ENCODE data around the gene DIAPH1.

DNA sequence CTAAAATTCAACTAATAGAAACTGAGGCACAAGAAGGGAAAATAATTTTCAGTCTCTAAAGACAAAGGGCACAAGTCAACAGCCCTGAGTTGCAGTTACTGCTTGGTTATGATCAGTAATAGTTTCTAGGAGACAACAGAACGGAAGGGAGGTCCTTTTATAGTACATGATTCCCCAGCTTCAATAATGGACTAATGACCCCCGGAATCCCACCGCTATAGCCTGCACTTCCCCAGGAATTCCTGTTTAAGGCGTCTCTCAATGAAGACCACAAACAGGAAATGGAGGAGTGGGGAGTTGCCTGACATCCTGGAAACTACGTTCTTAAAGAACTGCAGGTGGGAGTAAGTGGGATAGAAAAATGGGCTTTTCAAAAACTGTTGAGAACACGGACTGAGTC is 60.6 kb downstream of the DIAPH1 start:
- TF ChIP-seq, protein P1, sequence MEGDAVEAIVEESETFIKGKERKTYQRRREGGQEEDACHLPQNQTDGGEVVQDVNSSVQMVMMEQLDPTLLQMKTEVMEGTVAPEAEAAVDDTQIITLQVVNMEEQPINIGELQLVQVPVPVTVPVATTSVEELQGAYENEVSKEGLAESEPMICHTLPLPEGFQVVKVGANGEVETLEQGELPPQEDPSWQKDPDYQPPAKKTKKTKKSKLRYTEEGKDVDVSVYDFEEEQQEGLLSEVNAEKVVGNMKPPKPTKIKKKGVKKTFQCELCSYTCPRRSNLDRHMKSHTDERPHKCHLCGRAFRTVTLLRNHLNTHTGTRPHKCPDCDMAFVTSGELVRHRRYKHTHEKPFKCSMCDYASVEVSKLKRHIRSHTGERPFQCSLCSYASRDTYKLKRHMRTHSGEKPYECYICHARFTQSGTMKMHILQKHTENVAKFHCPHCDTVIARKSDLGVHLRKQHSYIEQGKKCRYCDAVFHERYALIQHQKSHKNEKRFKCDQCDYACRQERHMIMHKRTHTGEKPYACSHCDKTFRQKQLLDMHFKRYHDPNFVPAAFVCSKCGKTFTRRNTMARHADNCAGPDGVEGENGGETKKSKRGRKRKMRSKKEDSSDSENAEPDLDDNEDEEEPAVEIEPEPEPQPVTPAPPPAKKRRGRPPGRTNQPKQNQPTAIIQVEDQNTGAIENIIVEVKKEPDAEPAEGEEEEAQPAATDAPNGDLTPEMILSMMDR (IDR thresholded peaks at IDR 0.05), result peak in 2 of 5 experiments; percentile 7 to 14
- TF ChIP-seq POLR2AphosphoS5 (IDR thresholded peaks at IDR 0.05), result no peak
- TF ChIP-seq POLR2A (IDR thresholded peaks at IDR 0.05), result no peak
- no peak for TF ChIP-seq EP300 (IDR thresholded peaks at IDR 0.05; ENCODE audit: low read depth)

Data from transverse colon (tissue), 4 donors.